Endothelial cell of umbilical vein (primary cell): Measurements from ENCODE around the gene DND1.

ENCODE experiments used
- CTCF ChIP-seq, 2 donors: IDR thresholded peaks; 1 replicate in 1 of 2; 2 replicates in 1 of 2; pipeline ENCODE4 v1.5.1; 2011; ENCODE audit warnings: low read length in 2 of 2, mild to moderate bottlenecking in 2 of 2, moderate library complexity in 2 of 2, control low read depth in 1 of 2, inconsistent platforms in 1 of 2, low read depth in 1 of 2; ENCODE audit not compliant: insufficient read depth in 1 of 2; ENCODE audit errors: extremely low read depth in 1 of 2
- EZH2 ChIP-seq: IDR thresholded peaks from 2 replicates; pipeline ENCODE4 v1.6.1; 2012; ENCODE audit warnings: borderline replicate concordance, low read depth, mild to moderate bottlenecking, moderate library complexity, low read length, inconsistent platforms; ENCODE audit not compliant: severe bottlenecking
- FOS ChIP-seq: IDR thresholded peaks from 2 replicates; pipeline ENCODE4 v1.6.1; 2011; ENCODE audit warnings: mild to moderate bottlenecking, low read length, moderate library complexity, borderline replicate concordance; ENCODE audit not compliant: insufficient read depth
- GATA2 ChIP-seq: IDR thresholded peaks from 2 replicates; pipeline ENCODE4 v1.7.0; 2011; ENCODE audit warnings: low read depth, mild to moderate bottlenecking, moderate library complexity, mixed read lengths, low read length; ENCODE audit not compliant: insufficient read length, insufficient read depth
- JUN ChIP-seq: IDR thresholded peaks from 2 replicates; pipeline ENCODE4 v1.6.1; 2011; ENCODE audit warnings: borderline replicate concordance, low read depth; ENCODE audit not compliant: insufficient read length, insufficient read depth
- MYC ChIP-seq: IDR thresholded peaks from one replicate; pipeline ENCODE4 v1.6.1; 2011; ENCODE audit warnings: mild to moderate bottlenecking, low read depth, low read length
- POLR2A ChIP-seq: IDR thresholded peaks from 2 replicates; pipeline ENCODE4 v1.6.1; 2012; ENCODE audit warnings: low read depth, mild to moderate bottlenecking, control low read depth, low read length
- POLR2AphosphoS5 ChIP-seq: IDR thresholded peaks from 2 replicates; pipeline ENCODE4 v1.6.1; 2012; ENCODE audit warnings: low read depth, mild to moderate bottlenecking, control low read depth, low read length, moderate library complexity; ENCODE audit not compliant: insufficient read depth
- TF ChIP-seq, protein P1 (sequence below): IDR thresholded peaks from 2 replicates; pipeline ENCODE4 v1.6.1; 2011; ENCODE audit not compliant: insufficient read depth, insufficient read length

DNA sequence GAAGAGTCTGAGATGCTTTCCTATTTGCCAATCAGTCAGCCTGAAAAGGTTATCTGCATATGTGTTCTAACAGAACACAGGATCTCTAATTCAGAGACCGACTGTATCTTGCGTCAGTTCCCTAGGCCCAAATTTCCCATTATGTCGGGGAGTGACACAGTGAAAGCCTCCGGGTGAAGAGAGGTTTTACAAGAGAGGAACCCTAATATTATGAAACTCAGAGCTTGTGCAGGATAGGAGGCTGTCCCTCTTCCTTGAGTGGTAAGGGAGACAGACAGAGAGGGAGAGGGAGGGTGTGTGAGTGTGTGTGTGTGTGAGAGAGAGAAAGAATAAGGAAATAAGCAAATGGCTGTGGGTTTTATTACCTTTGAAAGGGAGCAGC is 42.3 kb downstream of the DND1 start:
- TF ChIP-seq CTCF (IDR thresholded peaks at IDR 0.05; ENCODE audit: extremely low read depth in 1 of 2, insufficient read depth in 1 of 2, low read depth in 1 of 2, low read length in 2 of 2) (no peak), POLR2A (no peak), EZH2 (no peak), FOS (no peak), POLR2AphosphoS5 (no peak), JUN (no peak), GATA2 (no peak), MYC (no peak)
- TF ChIP-seq, protein P1, sequence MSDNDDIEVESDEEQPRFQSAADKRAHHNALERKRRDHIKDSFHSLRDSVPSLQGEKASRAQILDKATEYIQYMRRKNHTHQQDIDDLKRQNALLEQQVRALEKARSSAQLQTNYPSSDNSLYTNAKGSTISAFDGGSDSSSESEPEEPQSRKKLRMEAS, result no peak
